ENCODE data around the gene BDKRB2.

BDKRB2 gene

DNA sequence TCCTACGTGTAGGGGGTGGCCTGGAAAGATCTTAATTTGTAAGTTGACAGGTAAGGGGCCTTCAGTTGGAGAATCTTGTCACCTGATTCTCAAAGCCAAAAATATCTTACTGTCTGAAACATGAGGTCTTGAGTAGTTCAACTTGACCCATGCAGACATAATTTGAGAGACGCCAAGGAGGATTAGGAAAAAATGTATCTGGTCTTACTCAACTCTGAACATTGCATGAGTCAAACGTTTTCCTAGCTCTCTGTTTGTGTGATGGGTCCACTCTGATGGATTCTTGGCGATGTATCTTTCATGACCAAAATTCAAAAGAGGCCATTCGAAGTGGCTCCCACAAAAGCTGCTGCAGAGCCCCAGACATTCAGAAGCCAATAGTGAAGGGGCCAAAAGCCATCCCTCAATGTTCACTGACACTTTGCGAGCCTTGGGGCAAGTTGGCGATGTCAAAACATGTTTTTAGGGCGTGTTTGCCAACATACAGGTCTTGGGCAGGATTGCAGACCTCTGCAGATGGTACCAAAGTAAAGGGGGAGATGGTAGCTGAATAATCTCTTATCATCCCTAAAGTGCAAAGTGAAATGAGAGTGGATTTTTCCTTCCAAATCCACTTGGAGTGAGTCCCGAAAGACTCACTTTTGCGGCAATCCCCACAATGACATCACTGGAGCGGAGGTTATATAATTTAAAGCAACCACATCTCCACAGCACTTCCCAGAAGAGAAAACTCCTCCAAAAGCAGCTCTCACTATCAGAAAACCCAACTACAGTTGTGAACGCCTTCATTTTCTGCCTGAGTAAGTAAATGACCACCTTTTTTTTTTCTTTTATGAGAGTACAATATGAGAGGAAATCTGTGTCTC is 51.1 kb downstream of the BDKRB2 start, which contains the start of gene BDKRB1:
TSS of gene BDKRB1 (plus strand) at position 710 of the 866 bp plus-strand sequence. CDS start 7,473 bp downstream, outside the sequence.
- no peak for DNase-seq

DNA sequence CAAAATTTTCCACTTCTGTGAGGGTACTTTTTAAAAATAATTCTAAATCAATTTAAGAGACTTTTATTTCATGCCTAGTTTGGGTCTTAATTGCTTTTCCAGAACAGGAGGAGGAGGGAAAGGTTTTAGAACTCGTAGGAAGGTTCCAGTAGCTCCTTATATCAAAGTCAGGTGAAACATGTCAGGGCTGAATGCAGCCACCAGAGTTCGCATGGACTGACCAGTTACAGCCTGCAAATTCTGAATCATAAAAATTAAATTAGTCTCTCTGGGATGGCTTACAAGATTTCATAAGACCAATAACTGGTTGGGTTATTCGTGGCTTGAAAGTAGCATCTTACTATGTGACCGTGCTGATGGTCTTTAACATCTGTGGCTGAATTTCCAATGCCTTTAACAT is 51.8 kb downstream of the BDKRB2 start:
- no peak for DNase-seq

- no peak for DNase-seq
Measured at GRCh38 chr14:96257056-96257455, 52.4 kb downstream of the BDKRB2 start.

GRCh38 chr14:96257900-96258299 is 53.3 kb downstream of the BDKRB2 start:
- DNase-seq = no peak

DNA sequence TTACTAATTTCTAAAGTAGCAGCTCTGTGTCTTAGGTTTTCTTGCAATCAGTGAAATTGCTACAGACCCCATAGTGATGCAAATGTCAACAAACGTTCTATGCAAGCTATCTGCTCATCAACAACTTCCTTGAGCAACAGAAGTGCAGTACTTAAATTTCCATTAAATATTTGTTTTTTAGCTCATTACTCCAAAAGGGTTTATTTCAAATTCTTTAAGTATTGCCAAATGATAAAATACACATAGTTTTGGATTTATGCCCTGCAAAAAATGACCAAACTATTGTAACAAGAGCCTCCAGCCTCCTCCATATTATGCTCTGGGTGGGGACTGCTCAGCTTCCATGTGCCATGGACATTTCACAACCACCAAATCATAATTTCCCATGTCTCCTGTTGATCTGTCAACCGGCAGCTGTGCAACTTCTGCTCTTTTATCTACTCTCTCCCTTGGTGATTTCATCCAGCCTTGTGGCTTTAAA is 55.7 kb downstream of the BDKRB2 start:
- peak; percentile 76 for DNase-seq

GRCh38 chr14:96261053-96261452 is 56.4 kb downstream of the BDKRB2 start:
- peak; percentile 89 for DNase-seq

- DNase-seq = no peak
Measured at GRCh38 chr14:96261772-96262655, 57.4 kb downstream of the BDKRB2 start.

DNA sequence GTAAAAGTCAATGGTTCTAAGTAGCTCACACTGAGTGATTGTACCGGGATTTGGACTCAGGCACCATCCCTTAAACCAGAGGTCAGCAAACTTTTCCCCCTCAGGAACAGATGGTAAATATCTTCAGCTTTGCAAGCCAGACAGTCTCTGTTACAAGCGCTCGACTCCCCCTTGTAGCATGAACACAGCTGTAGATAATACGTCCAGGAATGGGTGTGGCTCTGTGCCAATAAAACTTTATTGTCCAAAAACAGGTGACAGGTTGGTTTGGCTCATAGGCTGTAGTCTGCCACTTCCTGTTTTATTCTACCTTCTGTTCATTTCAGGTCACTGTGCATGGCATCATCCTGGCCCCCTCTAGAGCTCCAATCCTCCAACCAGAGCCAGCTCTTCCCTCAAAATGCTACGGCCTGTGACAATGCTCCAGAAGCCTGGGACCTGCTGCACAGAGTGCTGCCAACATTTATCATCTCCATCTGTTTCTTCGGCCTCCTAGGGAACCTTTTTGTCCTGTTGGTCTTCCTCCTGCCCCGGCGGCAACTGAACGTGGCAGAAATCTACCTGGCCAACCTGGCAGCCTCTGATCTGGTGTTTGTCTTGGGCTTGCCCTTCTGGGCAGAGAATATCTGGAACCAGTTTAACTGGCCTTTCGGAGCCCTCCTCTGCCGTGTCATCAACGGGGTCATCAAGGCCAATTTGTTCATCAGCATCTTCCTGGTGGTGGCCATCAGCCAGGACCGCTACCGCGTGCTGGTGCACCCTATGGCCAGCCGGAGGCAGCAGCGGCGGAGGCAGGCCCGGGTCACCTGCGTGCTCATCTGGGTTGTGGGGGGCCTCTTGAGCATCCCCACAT is 58.9 kb downstream of the BDKRB2 start:
- DNase-seq = peak; percentile 49

GRCh38 chr14:96264200-96264553 is 59.5 kb downstream of the BDKRB2 start:
- DNase-seq = no peak

DNA sequence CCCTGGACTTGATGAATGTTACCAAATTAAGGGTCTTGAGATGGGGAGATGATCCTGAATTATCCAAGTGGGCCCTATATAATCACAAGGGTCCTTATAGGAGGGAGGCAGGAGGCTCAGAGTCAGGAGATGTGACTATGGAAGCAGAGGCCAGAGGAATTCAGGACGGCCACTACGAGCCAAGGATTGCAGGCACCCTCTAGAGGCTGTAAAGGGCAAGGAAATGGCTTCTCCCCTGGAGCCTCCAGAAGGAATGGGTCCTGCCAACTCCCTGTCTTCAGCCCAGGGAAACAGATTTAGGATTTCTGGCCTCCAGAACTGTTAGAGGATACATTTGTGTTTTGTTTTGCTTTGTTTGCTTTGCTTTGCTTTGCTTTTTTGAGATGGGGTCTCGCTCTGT is 60.2 kb downstream of the BDKRB2 start:
- DNase-seq = no peak

DNA sequence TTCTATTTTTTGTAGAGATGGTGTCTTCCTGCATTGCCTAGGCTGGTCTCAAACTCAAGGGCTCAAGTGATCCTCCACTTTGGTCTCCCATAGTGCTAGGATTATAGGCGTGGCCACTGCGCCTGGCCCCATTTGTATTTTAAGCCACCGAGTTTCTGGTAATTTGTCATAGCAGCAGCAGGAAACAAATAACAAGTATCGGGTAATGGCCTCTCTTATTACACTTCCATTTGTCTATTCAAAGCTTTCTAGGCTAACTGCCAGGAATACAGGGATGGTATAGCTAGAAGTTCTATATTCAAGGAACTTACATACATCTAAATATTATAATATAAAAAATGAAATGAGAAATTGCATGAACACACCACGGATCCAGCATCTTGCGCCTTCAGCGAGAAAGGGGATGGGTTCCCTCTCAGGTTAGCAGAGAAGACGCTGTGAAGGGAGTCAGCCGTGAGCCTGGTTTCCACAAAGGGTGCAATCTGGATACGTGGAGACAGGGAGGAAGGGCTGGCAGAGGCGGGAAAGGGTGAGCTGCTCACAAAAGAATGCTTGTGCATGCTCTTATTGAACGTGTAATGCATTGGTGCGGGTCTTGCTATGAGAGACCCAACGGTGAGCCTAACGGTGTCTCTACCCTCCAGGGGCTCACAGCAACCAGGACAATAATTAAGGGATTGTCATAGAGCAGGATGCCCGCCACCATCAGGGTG is 60.9 kb downstream of the BDKRB2 start:
- peak; percentile 74 for DNase-seq

- peak; percentile 89 for DNase-seq
Measured at GRCh38 chr14:96267336-96267735, 62.7 kb downstream of the BDKRB2 start.

DNA sequence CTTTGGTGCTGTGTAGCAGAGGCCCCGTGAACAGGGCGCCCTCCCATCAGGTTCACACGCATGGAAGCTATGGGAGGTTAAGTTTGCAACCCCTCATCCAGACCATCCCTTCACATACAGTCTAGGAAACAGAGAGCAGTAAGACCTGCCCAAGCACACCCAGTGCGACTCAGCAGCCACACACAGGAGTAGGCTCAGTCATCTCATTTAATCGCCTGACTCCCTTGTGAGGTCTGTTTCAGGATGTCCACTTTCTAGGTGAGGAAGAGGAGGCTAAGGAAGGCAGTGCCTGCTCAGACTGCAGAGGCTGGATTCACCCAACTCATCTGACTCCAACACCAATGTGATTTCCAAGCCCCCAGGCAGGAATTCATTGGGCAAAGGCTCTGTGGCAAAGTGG is 63.3 kb downstream of the BDKRB2 start:
- DNase-seq = no peak

DNA sequence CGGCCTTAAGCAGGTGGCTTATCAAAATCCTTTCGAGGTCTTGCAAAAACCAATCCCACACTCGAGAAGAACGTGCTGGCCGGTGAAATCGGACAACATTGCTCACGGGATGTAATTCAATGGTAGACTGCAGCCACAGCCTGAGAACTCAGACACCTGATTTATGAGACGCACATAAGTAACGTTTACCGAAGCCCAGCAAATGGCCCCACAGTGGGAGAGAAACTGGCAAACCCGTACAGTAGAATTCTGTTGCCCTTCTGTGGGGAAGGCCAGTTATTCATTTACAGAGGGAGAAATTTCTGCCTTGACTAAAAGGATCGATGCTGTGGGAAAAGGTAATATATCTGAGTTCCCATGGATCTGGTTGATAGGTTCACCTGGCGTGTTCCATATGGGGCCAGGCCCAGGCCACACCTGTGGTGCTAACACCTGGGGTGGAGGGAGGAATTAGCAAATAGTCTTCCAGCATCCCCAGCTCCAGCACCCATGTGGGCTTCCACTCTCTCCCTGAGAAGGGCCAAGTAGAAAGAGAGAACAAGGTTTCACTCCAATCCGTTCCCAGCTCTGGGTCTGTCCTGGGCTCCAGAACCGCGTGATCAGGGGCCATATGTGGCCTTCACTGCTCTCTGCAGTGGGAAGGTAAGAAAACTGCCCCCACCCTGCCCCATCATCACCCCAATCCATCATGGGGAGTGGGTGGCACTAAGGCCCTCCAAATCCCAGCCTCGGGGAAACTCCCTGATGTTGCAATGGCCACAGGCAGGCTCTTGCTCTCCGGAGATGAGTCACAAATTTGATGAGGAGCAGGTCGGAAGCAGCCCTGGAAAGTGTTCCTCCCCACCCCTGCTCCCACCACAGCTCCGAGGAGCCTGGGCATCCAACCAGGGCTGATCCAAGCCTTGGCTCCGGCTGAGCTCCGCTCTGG is 64.1 kb downstream of the BDKRB2 start:
- no peak for DNase-seq

DNA sequence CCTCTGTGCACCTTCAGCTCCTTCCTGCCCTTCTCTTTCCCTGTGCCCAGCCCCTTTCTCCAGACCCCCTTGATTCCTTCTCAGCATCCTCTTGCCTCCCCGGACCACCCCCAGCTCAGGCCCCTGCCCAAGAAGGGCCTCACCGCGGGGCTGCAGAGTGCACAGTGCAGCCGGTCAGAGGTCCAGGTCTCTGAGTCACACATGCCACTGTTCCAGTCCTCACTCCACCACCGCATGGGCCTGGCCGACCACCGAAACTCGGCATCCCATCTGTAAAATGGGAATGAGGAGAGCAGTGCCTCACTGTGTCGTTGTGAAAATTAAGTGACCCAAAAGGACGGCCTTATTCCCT is 64.7 kb downstream of the BDKRB2 start:
- DNase-seq = no peak

GRCh38 chr14:96270565-96271420 is 66.2 kb downstream of the BDKRB2 start:
- DNase-seq = no peak

- DNase-seq = no peak
Measured at GRCh38 chr14:96271421-96271762, 66.8 kb downstream of the BDKRB2 start.

DNA sequence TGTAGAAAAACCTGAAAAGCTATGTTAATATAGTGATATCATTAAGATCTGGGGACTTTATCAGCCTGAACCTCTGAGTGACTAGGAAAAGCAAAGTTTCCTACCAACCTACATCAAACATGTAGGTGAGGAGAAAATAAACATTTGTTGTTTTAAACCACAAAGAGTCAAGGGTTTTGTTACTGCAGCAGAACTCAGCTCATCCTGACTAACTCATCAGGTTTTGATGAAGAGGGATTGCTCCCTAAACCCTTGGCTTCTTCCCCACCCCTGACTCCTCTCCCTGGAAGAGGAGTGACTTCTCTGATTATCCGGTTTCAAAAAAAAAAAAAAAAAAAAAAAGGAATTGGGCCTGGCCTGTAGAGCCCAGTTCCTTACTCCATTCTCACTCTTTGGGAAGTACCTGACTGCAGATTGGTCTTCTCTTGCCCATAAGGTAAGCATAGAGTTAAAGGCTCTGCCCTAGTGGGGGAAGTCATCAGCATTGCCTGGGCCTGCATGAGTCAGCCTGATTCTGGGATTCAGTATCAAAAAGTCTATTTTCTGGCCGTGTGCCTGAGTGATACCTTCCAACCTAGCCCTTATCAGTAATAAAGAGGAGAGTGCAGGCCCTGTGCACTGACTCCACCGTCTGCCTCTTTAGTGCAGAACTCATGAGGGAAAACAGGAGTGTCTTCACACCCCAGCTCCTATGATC is 68.3 kb downstream of the BDKRB2 start:
- DNase-seq = peak; percentile 22

DNA sequence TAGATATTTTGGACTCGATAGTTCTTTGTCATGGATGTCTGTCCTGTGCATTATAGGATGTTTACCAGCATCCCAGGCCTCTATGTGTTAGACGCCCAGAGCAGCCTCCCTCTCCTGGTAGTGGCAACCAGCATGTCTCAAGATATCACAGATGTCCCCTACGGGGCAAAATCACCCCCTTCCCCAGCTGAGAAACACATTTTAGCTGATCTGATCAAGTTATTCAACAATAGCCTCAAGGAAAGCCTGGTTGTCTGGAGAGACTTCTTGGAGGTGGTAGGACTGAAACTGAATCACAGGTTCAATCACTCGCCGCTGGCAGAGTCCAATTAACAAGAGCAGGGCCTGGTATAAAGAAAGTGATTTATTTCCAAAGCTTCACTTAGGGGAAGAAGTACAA is 69.0 kb downstream of the BDKRB2 start:
- no peak for DNase-seq
